Right ventricle myocardium inferior (tissue), 1 donor: Measurements from ENCODE around the gene GNAI3. TPM values are rescaled to one million over a fixed set of nuclear protein-coding genes. Genes with fewer than 3 reads are reported as not detected.
A peak's percentile ranks its signal among the peaks of the same experiment; 100 is the strongest.

Source experiments
- ATAC-seq: fragments of 200-7000 bp; cut with Tn5 transposase; one replicate; pipeline ENCODE4 v1.9.1; 2020; ENCODE audit warnings: mild to moderate bottlenecking, moderate library complexity
- DNase-seq: peaks from one replicate; pipeline ENCODE4 v3.0.0; 2021; ENCODE audit errors: missing footprints
- intact Hi-C: fragments of 100-400 bp; cut with DNase I; formaldehyde crosslinking; loops from one replicate; pipeline ENCODE4 v1.11.0; 2022
- long read RNA-seq: library from polyadenylated mRNA; unstranded; transcript quantifications from one replicate; pipeline ENCODE4 v2.0.0, GENCODE V29; 2021
- total RNA-seq: library from RNA; stranded (reverse); fragmentation: NEBNext Ultra II Directional; extraction: Animal tissue kit (Norgen Biotek cat#: 25700); gene quantifications from one replicate; pipeline ENCODE4 v1.2.1, GENCODE V29; 2021
- donor health status: DM: no; HTN: yes; CAD: no; lungs with severe emphysema.

Gene GNAI3
- total RNA-seq: 2.3 TPM
- long read RNA-seq, full-length matches to known transcripts: 15 of 16 reads
- long read RNA-seq, partial matches to known transcripts: 0 of 16 reads
- long read RNA-seq, other reads (novel, unspliced or antisense): 1 of 16 reads

GRCh38 chr1:109548321-109549267 is at the start of gene GNAI3:
Gene GNAI3 (plus strand): TSS chr1:109548615. CDS start chr1:109548721, 106 bp downstream.
- DNase-seq: peak; percentile 97
- intact Hi-C loops: loop anchor here (1.0 to 5.0 kb wide), 2 partner anchors 94 to 436 kb away; partner anchors contain the start of gene AHCYL1
- ATAC-seq: peak; percentile 97

GRCh38 chr1:109499081-109499480 is 49.3 kb upstream of the GNAI3 start:
- DNase-seq: no peak
- intact Hi-C loops: no loop called here
- ATAC-seq: no peak

GRCh38 chr1:109499661-109500536 is 48.5 kb upstream of the GNAI3 start:
- no peak for ATAC-seq
- no peak for DNase-seq

GRCh38 chr1:109500941-109501381 is 47.5 kb upstream of the GNAI3 start:
- ATAC-seq (no peak), DNase-seq (no peak)
- intact Hi-C loops: no loop called here

More at GRCh38 chr1:109499661-109500536, 48.5 kb upstream of the GNAI3 start:
- intact Hi-C loops: no loop called here

GRCh38 chr1:109501644-109502363 is 46.6 kb upstream of the GNAI3 start:
- intact Hi-C loops: no loop called here
- DNase-seq: no peak
- ATAC-seq: no peak

GRCh38 chr1:109502364-109502851 is 46.0 kb upstream of the GNAI3 start:
- intact Hi-C loops: no loop called here
- no peak for ATAC-seq

GRCh38 chr1:109503935-109504334 is 44.5 kb upstream of the GNAI3 start:
- intact Hi-C loops: no loop called here

More at GRCh38 chr1:109502364-109502851, 46.0 kb upstream of the GNAI3 start:
- no peak for DNase-seq

GRCh38 chr1:109504974-109505373 is 43.4 kb upstream of the GNAI3 start:
- intact Hi-C loops: no loop called here
- no peak for DNase-seq
- ATAC-seq: no peak

More at GRCh38 chr1:109503935-109504334, 44.5 kb upstream of the GNAI3 start:
- no peak for ATAC-seq
- no peak for DNase-seq

GRCh38 chr1:109508001-109508872 is 40.2 kb upstream of the GNAI3 start:
- no peak for DNase-seq
- no peak for ATAC-seq
- intact Hi-C loops: no loop called here

- no peak for DNase-seq
- no peak for ATAC-seq
- intact Hi-C loops: no loop called here
Observed at GRCh38 chr1:109508873-109509175, 39.6 kb upstream of the GNAI3 start.

- peak; percentile 84 for ATAC-seq
- intact Hi-C loops: no loop called here
Observed at GRCh38 chr1:109509176-109510134, 39.0 kb upstream of the GNAI3 start, which contains the start of gene AMIGO1. Gene AMIGO1 (minus strand): TSS chr1:109509727. CDS start chr1:109508912, 815 bp downstream.

GRCh38 chr1:109513110-109513710 is 35.2 kb upstream of the GNAI3 start:
- intact Hi-C loops: no loop called here
- DNase-seq (no peak), ATAC-seq (no peak)

More at GRCh38 chr1:109509176-109510134, 39.0 kb upstream of the GNAI3 start, which contains the start of gene AMIGO1:
- DNase-seq: no peak

GRCh38 chr1:109514846-109515245 is 33.6 kb upstream of the GNAI3 start:
- intact Hi-C loops: no loop called here
- no peak for DNase-seq
- ATAC-seq: no peak

GRCh38 chr1:109516872-109517271 is 31.5 kb upstream of the GNAI3 start:
- ATAC-seq: no peak
- DNase-seq: no peak
- intact Hi-C loops: no loop called here

GRCh38 chr1:109517337-109517736 is 31.1 kb upstream of the GNAI3 start:
- DNase-seq: no peak
- intact Hi-C loops: no loop called here

More at GRCh38 chr1:109517337-109517736, 31.1 kb upstream of the GNAI3 start:
- ATAC-seq: no peak
